Forelimb muscle (tissue), 1 donor: Measurements from ENCODE around the gene TMUB2. TPM values are rescaled to one million over a fixed set of nuclear protein-coding genes. Genes with fewer than 3 reads are reported as not detected.
"Not testable (repeated sequence)": the region's sequence is repeated elsewhere in the genome, so short reads cannot be mapped to it uniquely, and the experiment has no call there.

Source experiments
- DNase-seq: peaks from one replicate; pipeline ENCODE4 v3.0.0-alpha.2; 2013; ENCODE audit warnings: low read depth
- polyA plus RNA-seq: library from polyadenylated mRNA; unstranded; fragments of 120-200 nt; gene quantifications from one replicate; pipeline ENCODE4 v1.2.1, GENCODE V29; 2013; ENCODE audit not compliant: insufficient read length

The TMUB2 gene
- polyA plus RNA-seq, 1 donor, result 53.3 TPM

GRCh38 chr17:44219108-44219615 lies 32.4 kb downstream of the TMUB2 start:
- DNase-seq, result no peak

DNA sequence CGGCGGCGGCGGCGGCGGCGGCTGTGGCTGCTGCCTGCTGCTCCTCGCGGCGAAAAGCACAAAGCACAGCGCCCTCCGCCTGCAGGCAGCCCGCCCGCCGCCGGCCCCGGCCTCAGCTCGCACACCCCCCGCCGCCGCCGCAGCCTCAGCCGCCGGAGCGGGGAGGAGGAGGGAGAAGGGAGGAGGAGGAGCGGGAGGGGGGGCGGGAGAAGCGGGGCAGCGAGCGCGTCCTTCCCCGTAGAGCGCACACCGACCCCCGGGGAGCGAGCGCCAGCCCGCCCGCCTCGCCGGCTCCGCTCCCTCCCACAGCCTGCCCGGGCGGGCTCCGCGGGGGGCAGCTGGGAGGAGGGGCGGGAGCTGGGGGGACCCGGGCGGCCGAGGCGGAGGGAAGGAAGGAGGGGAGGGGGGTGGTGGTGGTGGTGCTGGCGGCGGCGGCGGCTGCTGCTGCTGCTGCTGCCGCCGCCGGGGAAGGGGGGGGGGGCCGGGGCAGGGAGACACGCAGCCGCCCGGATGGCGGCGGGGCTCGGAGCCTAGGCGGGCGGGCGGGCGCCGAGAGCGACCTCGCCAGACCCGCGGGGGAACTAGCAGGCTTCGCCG lies 32.9 kb downstream of the TMUB2 start, which contains the start of gene UBTF:
TSS of gene UBTF (minus strand) at position 60 of the 597 bp plus-strand sequence. CDS start 1,446 bp downstream, outside the sequence.
- no peak for DNase-seq

DNA sequence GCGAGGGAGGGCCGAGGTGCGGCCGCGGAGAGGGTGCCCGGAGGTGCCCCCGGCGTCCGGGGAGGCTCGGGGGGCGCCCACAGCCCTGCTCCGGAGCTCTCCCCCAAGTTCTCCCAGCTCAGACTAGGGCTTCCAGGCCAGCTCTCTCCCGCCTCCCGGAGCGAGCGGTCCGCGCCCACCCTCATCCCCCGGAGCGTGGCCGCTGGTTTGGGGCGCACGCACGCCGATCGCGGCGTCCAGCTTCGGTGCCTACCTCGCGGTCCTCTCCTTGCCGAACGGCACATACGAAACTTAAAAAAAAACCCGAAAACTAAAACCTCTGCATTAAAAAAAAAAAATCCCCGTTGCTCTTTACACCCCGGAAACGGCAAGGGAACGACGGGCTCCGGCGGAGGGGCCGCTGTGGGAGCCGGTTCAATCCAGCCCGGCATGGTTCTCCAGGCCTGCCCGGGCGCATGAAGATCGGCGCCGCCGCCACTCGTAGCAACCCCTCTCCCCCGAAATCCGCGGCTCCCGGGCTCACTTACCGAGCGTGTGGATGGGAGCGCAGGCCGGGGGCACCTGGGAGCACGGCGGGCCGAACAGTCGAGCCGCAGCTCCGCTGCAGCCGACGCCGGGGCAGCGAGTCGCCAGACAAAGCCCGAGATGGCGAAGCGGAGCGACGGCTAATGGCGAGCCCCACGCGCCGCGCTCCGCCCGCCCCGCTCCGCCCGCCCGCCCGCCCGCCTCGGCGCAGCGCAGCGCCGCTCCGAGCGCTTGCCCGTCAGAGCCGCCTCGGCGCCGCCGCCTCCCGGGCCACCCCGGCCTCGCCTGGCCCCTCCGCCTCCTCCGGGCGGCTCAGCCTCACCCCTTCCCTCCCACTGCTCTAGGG lies 33.7 kb downstream of the TMUB2 start:
- no peak for DNase-seq

GRCh38 chr17:44221084-44221861 lies 34.5 kb downstream of the TMUB2 start:
- no peak for DNase-seq

DNA sequence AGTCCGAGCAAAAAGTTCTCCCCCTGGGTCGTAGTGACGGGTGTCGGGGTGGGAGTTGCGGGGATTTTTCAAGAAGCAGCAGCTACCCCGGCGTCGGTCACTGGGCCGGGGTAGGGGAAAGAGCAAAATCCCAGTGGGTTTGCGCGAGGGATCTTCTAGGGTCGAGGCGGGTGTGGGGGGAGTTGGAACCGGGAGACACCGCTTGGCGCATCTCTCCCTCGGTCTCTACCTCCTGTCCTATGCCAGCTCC lies 35.0 kb downstream of the TMUB2 start:
- no peak for DNase-seq

GRCh38 chr17:44222112-44222869 lies 35.5 kb downstream of the TMUB2 start:
- no peak for DNase-seq

DNA sequence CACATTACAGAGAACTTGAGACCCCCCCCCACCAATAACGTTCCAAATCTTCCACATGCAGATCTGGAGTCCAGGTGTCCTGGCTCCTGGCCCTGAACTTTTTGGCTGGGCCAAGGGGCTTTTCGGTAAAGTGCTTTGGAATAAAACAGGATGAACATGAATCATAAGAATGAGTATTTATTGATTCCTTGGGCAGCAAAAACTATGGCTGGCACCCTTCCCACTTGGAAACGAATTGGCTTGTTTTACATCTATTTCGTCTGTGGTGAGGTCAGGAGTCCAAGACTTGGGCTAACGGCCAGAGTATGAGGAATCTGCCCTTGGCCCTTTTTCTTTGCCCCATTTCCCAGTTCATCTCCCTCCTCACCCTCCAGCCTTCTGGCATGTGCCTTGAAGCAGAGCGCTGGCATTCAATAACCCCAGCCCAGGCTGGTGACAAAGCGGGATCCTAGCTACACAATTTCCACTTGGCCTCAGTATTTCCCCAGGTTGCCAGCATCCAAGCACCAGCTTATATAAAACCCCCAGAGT lies 36.8 kb downstream of the TMUB2 start:
- no peak for DNase-seq

- no peak for DNase-seq
Observed at GRCh38 chr17:44229090-44229489, 42.3 kb downstream of the TMUB2 start.

- no peak for DNase-seq
Observed at GRCh38 chr17:44230140-44230539, 43.4 kb downstream of the TMUB2 start.

- DNase-seq, result no peak
Observed at GRCh38 chr17:44232061-44232460, 45.3 kb downstream of the TMUB2 start.

DNA sequence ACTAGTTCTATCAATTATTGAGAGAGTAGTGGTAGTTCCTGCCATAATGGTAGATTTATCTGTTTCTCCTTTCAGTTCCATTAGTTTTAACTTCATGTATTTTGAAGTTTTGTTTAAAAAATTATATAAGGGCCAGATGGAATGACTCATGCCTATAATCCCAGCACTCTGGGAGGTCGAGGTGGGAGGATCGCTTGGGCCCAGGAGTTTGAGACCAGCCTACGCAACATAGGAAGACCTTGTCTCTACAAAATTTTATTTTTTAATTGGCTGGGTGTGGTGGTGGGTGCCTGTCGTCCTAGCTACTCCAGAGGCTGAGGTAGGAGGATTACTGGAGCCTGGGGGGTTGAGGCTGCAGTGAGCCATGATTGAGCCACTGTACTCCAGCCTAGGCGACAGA lies 46.8 kb downstream of the TMUB2 start:
- DNase-seq, result no peak

GRCh38 chr17:44235583-44235936 lies 48.8 kb downstream of the TMUB2 start:
- no peak for DNase-seq

DNA sequence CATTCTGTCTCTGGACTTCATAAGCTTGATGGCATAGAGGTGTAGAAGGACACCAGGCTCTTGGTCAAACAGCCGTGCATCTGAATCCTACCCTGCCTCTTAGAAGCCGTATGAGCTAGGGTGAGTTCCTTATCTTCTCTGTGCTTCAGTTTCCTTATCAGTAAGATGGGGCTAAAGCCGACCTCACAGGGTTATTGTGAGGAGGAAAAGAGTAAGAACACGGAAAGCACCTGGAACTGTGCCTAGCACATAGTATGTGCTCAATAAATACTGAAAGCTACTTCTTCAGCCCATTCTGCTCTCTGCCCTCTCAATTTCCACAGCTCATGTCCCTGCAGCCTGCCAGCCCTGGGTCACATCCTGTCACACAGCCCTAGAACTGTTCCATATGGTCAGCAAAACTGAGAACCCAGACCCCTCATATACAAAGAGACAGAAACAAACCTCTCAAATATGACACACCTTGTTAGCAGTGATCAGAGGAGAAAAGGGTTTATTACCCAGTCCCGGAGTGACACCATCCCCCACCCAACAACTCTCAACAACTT lies 49.7 kb downstream of the TMUB2 start:
- DNase-seq, result no peak

DNA sequence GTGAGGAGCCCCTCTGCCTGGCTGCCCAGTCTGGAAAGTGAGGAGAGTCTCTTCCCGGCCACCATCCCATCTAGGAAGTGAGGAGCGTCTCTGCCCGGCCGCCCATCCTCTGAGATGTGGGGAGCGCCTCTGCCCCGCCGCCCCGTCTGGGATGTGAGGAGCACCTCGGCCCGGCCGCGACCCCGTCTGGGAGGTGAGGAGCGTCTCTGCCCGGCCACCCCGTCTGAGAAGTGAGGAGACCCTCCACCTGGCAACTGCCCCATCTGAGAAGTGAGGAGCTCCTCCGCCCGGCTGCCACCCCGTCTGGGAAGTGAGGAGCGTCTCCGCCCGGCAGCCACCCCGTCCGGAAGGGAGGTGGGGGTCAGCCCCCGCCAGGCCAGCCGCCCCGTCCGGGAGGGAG lies 51.1 kb downstream of the TMUB2 start:
- DNase-seq, result not testable (repeated sequence)

DNA sequence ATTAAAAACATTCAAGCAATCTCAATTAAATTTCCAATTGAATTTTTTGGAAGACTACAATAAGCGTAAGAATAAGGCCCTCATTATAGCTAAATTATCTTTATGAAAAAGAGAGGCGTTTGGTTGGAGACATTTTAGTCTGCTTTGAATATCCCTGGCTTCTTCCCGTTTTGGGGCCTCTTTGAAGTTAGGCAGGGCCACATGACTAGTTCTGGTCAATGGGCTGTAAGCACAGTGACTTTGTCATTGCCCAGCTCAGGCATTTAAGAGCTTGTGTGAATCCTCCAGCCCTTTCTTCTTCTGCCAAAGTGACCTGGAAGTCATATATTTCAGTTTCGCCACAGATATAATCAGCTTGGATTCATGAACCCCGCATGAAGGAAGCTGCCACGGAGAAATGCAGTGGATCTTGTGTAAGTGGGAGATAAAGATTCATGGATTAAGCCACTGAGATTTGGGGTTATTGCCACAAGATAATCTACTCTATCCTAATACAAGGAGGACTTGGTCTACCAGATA lies 54.4 kb downstream of the TMUB2 start:
- DNase-seq, result no peak

Other genes starting within 250 kb of the TMUB2 start
- gene PPY, start 244.5 kb upstream of the TMUB2 start, polyA plus RNA-seq, result not detected
- not detected for gene PYY, start 233.0 kb upstream of the TMUB2 start, polyA plus RNA-seq
- 0.48 TPM for gene NAGS, start 182.3 kb upstream of the TMUB2 start, polyA plus RNA-seq
- 32.6 TPM for gene TMEM101, start 172.0 kb upstream of the TMUB2 start, polyA plus RNA-seq
- 26.7 TPM for gene LSM12, start 120.3 kb upstream of the TMUB2 start, polyA plus RNA-seq
- gene G6PC3, start 116.2 kb upstream of the TMUB2 start, polyA plus RNA-seq, result 35.0 TPM
- gene HDAC5, start 63.3 kb upstream of the TMUB2 start, polyA plus RNA-seq, result 60.7 TPM
- gene HROB, start 45.0 kb upstream of the TMUB2 start, polyA plus RNA-seq, result 2.4 TPM
- 18.2 TPM for gene ASB16, start 16.3 kb upstream of the TMUB2 start, polyA plus RNA-seq
- 54.2 TPM for gene ATXN7L3, start 12.9 kb downstream of the TMUB2 start, polyA plus RNA-seq
- 60.6 TPM for gene UBTF, start 32.7 kb downstream of the TMUB2 start, polyA plus RNA-seq
- gene SLC4A1, start 81.2 kb downstream of the TMUB2 start, polyA plus RNA-seq, result 11.3 TPM
- 2.0 TPM for gene RUNDC3A, start 121.6 kb downstream of the TMUB2 start, polyA plus RNA-seq
- gene SLC25A39, start 137.9 kb downstream of the TMUB2 start, polyA plus RNA-seq, result 54.3 TPM
- 218 TPM for gene GRN, start 158.3 kb downstream of the TMUB2 start, polyA plus RNA-seq
- 105 TPM for gene FAM171A2, start 176.9 kb downstream of the TMUB2 start, polyA plus RNA-seq
- gene ITGA2B, start 202.7 kb downstream of the TMUB2 start, polyA plus RNA-seq, result 2.9 TPM